B cell (primary cell): ENCODE results near the gene TRRAP. TPM values are rescaled to one million over a fixed set of nuclear protein-coding genes. Genes with fewer than 3 reads are reported as not detected.

ENCODE experiments used
- ATAC-seq: fragments of 200-7000 bp; cut with Tn5 transposase; one replicate; pipeline ENCODE4 v1.10.0; 2021; ENCODE audit warnings: low read depth, mild to moderate bottlenecking, moderate number of reproducible peaks, moderate library complexity
- CTCF ChIA-PET: fragments of 350-600 bp; sonication (Branson Sonifier 250); formaldehyde crosslinking; loops from one replicate; lab custom pipeline; 2021; ENCODE audit warnings: antibody characterized with exemption, inconsistent platforms; lab: Charles Lee
- POLR2A ChIA-PET: fragments of 350-600 bp; sonication (Branson Sonifier 250); formaldehyde crosslinking; loops from one replicate; lab custom pipeline; 2021; ENCODE audit warnings: antibody characterized with exemption; lab: Charles Lee
- DNase-seq: peaks from one replicate; pipeline ENCODE4 v3.0.0; 2013
- H2AFZ ChIP-seq: 2 replicates; pipeline ENCODE4 v1.6.1; 2012; ENCODE audit warnings: mild to moderate bottlenecking, low read depth, low read length; ENCODE audit not compliant: insufficient read depth, poor library complexity, severe bottlenecking
- H3K27ac ChIP-seq, 2 donors: 1 replicate in 1 of 2; 2 replicates in 1 of 2; pipeline ENCODE4 v1.5.1; 2012 to 2013; ENCODE audit warnings: low read length in 2 of 2, mild to moderate bottlenecking in 2 of 2, moderate library complexity in 1 of 2
- H3K27me3 ChIP-seq, 4 experiments: fragments of 200-600 bp in 1 of 4; sonication (generic) in 1 of 4; replicated peaks in 1 of 4; 1 replicate in 2 of 4; 2 replicates in 2 of 4; pipeline versions ENCODE4 v1.6.1 to v1.7.0; 2013 to 2016; ENCODE audit warnings: low read length in 3 of 4, mild to moderate bottlenecking in 2 of 4, mixed read lengths in 1 of 4, moderate library complexity in 1 of 4; ENCODE audit not compliant: insufficient read depth in 4 of 4, control insufficient read depth in 3 of 4; ENCODE audit errors: control extremely low read depth in 1 of 4
- H3K36me3 ChIP-seq, 2 experiments: replicated peaks in 1 of 2; 1 replicate in 1 of 2; 2 replicates in 1 of 2; pipeline versions ENCODE4 v1.6.1 to v1.7.1; 2013; ENCODE audit warnings: low read length in 1 of 2; ENCODE audit not compliant: insufficient read depth in 2 of 2, control insufficient read depth in 1 of 2; ENCODE audit errors: control extremely low read depth in 1 of 2, extremely low read depth in 1 of 2
- H3K4me1 ChIP-seq, 2 donors: fragments of 200-600 bp in 1 of 2; sonication (generic) in 1 of 2; 1 replicate in 1 of 2; 2 replicates in 1 of 2; pipeline versions ENCODE4 v1.5.1 to v1.6.1; 2013 to 2017; ENCODE audit warnings: low read length in 2 of 2; ENCODE audit not compliant: control insufficient read depth in 2 of 2, insufficient read depth in 2 of 2
- H3K4me2 ChIP-seq: replicated peaks from 2 replicates; pipeline ENCODE3; 2012; ENCODE audit warnings: mild to moderate bottlenecking, low read depth, low read length; ENCODE audit not compliant: poor library complexity, severe bottlenecking
- H3K4me3 ChIP-seq, 5 experiments: fragments of 200-600 bp in 1 of 5; sonication (generic) in 1 of 5; 1 replicate in 3 of 5; 2 replicates in 2 of 5; pipeline versions ENCODE4 v1.5.1 to v1.7.0; 2011 to 2016; ENCODE audit warnings: low read length in 4 of 5, mild to moderate bottlenecking in 4 of 5, low read depth in 2 of 5, control low read depth in 1 of 5, moderate library complexity in 1 of 5; ENCODE audit not compliant: insufficient read depth in 1 of 5; ENCODE audit errors: control extremely low read depth in 1 of 5, extremely low read depth in 1 of 5
- H3K79me2 ChIP-seq: fragments of 200-600 bp; sonication (generic); one replicate; pipeline ENCODE4 v1.6.0; 2016; ENCODE audit warnings: low read length; ENCODE audit not compliant: control insufficient read depth, insufficient read depth
- H3K9ac ChIP-seq: fragments of 200-600 bp; sonication (generic); 2 replicates; pipeline ENCODE4 v1.6.1; 2017; ENCODE audit warnings: mild to moderate bottlenecking, low read length, moderate library complexity
- H3K9me3 ChIP-seq, 3 donors: one replicate each; pipeline versions ENCODE4 v1.6.1 to v1.7.1; 2013; ENCODE audit warnings: low read length in 2 of 3; ENCODE audit not compliant: control insufficient read depth in 2 of 3, insufficient read depth in 1 of 3; ENCODE audit errors: control extremely low read depth in 1 of 3
- H4K20me1 ChIP-seq: 2 replicates; pipeline ENCODE4 v1.6.0; 2012; ENCODE audit warnings: mild to moderate bottlenecking, low read length; ENCODE audit not compliant: insufficient read depth, control insufficient read depth, poor library complexity, severe bottlenecking
- H3K27ac Mint-ChIP-seq: one replicate; pipeline ENCODE4 v1.8.0; 2021; ENCODE audit warnings: mixed read lengths
- H3K27me3 Mint-ChIP-seq: one replicate; pipeline ENCODE4 v1.8.0; 2021; ENCODE audit warnings: mixed read lengths
- H3K4me1 Mint-ChIP-seq: one replicate; pipeline ENCODE4 v1.8.0; 2021; ENCODE audit warnings: mixed read lengths
- H3K4me3 Mint-ChIP-seq: one replicate; pipeline ENCODE4 v1.8.0; 2021; ENCODE audit warnings: mixed read lengths
- H3K9me3 Mint-ChIP-seq: one replicate; pipeline ENCODE4 v1.8.0; 2022; ENCODE audit warnings: mixed read lengths; ENCODE audit not compliant: insufficient read depth
- EZH2 ChIP-seq: IDR thresholded peaks from 2 replicates; pipeline ENCODE4 v1.6.1; 2012; ENCODE audit warnings: borderline replicate concordance, low read depth, mild to moderate bottlenecking, moderate library complexity, low read length; ENCODE audit not compliant: insufficient read depth, poor library complexity, severe bottlenecking
- WGBS: methylation state at CpG from one replicate; pipeline ENCODE4 v1.1.5; 2013; ENCODE audit warnings: missing lambda C conversion rate; ENCODE audit not compliant: insufficient coverage; 5-methylcytosine and 5-hydroxymethylcytosine counted together
- intact Hi-C: fragments of 100-400 bp; cut with micrococcal nuclease; formaldehyde crosslinking; loops from one replicate; pipeline ENCODE4 v1.10.0; 2022
- polyA plus RNA-seq: library from polyadenylated mRNA; depleted of rRNA; stranded (reverse); fragments of >200 nt; gene quantifications from 2 replicates; pipeline ENCODE4 v1.2.3, GENCODE V29; 2012
- total RNA-seq, 2 donors: library from RNA; stranded (reverse); fragments of 120-200 nt in 1 of 2; gene quantifications; 1 replicate in 1 of 2; 2 replicates in 1 of 2; pipeline versions ENCODE4 v1.2.3 to v1.2.4, GENCODE V29; 2013 to 2022
- TF ChIP-seq, protein P1 (sequence below): fragments of 200-600 bp; IDR thresholded peaks from one replicate; pipeline ENCODE4 v1.8.0; 2022; ENCODE audit warnings: antibody characterized with exemption, mild to moderate bottlenecking

TRRAP gene
- total and polyA plus RNA-seq, 2 donors (not counting 1 experiment from before 2014, with no cell fraction given): 25.4 to 102 TPM

DNA sequence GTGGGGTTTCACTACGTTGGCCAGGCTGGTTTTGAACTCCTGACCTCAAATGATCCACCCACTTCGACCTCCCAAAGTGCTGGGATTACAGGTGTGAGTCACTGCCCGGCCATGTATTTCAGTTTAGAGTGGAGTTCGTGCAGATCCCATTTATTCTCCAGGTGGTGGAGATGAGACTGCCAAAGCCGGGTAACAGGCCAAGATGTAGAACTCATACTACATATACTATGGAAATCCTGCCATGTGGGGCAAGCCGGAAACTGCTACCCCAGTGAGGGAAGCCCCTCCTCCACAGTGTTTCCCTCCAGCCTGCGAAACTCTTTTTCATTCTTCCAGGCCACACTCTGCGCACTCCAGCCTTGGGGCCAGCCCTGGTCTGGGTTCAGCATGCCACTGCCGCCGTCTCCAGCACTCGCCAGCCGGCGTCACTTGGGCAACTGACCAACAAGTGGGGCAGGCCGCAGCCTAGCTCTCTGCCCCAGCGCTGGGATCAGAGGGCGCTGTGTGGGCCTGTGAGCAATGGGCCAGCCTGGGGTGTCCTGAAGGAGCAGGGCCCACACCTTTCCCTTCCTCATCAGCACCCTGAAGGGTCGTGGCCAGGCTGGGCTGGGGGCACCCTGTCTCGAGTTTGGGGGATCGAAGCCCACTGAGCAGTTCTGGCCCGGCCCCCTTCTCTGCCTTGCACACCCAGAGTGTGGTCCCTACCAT lies 122.0 kb downstream of the TRRAP start:
- Mint-ChIP-seq H3K27ac (no peak overlapping the region), H3K27me3 (no peaks in the 10 kb centered on the region), H3K4me3 (no peak overlapping the region), H3K4me1 (peaks cover 7% of the 10 kb centered on the region), H3K9me3 (no peaks in the 10 kb centered on the region)
- no peak overlapping the region for H3K27ac ChIP-seq
- no peaks in the 10 kb centered on the region for H3K9me3 ChIP-seq
- H3K4me2 ChIP-seq: no peak overlapping the region
- no peaks in the 10 kb centered on the region for H3K27me3 ChIP-seq
- POLR2A ChIA-PET: no interaction called here
- no peaks in the 10 kb centered on the region for H4K20me1 ChIP-seq
- H3K36me3 ChIP-seq: peaks cover 2 to 72% of the 10 kb centered on the region in 2 experiments
- 95% methylated on average over 16 of the region's 20 CpGs for WGBS
- H3K4me3 ChIP-seq: no peak overlapping the region
- H2AFZ ChIP-seq: no peak overlapping the region
- no peak for TF ChIP-seq EZH2
- TF ChIP-seq, protein P1, sequence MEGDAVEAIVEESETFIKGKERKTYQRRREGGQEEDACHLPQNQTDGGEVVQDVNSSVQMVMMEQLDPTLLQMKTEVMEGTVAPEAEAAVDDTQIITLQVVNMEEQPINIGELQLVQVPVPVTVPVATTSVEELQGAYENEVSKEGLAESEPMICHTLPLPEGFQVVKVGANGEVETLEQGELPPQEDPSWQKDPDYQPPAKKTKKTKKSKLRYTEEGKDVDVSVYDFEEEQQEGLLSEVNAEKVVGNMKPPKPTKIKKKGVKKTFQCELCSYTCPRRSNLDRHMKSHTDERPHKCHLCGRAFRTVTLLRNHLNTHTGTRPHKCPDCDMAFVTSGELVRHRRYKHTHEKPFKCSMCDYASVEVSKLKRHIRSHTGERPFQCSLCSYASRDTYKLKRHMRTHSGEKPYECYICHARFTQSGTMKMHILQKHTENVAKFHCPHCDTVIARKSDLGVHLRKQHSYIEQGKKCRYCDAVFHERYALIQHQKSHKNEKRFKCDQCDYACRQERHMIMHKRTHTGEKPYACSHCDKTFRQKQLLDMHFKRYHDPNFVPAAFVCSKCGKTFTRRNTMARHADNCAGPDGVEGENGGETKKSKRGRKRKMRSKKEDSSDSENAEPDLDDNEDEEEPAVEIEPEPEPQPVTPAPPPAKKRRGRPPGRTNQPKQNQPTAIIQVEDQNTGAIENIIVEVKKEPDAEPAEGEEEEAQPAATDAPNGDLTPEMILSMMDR: no peak
- CTCF ChIA-PET: no interaction called here
- intact Hi-C loops: no loop called here
- DNase-seq (no peak), ATAC-seq (no peak)
- peaks cover 4% of the 10 kb centered on the region for H3K79me2 ChIP-seq
- no peaks in the 10 kb centered on the region for H3K4me1 ChIP-seq
- no peak overlapping the region for H3K9ac ChIP-seq

DNA sequence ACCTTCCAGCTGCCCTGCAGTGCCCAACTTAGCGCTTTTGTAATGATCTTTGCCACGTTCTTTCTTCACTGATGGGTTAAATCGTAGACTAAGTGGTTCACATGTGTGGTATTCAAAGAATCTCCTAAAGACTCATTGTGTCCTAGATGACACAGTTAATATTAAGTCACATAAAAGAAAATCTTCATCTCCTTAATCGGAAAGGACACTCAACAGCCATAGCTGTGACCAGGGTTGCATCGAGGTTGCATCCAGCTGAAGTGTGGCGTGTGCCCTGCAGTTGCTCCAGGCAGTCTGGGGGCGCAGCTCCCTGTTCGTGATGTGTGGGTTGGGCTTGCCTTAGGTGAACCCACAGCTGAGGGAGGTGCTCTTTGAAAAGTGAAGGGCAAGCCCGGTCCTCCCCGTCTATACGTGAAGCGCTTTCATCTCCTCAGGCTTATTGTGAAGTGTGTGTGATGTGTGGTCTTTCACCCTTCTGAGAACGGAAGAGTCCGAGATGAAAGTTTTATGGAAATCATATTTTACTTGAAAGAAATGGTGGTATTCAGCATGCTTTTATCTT lies 122.7 kb downstream of the TRRAP start:
- Histone ChIP-seq H3K27ac (no peak overlapping the region), H3K9me3 (no peaks in the 10 kb centered on the region), H3K36me3 (peaks cover 0 to 69% of the 10 kb centered on the region in 2 experiments), H3K4me2 (no peak overlapping the region), H3K9ac (no peak overlapping the region), H3K4me1 (no peaks in the 10 kb centered on the region), H3K79me2 (no peaks in the 10 kb centered on the region), H4K20me1 (no peaks in the 10 kb centered on the region), H2AFZ (no peak overlapping the region), H3K27me3 (no peaks in the 10 kb centered on the region), H3K4me3 (no peak overlapping the region)
- ChIA-PET CTCF (no interaction called here), POLR2A (no interaction called here)
- Mint-ChIP-seq H3K27ac (no peak overlapping the region), H3K4me1 (peaks cover 8% of the 10 kb centered on the region), H3K4me3 (no peak overlapping the region), H3K27me3 (no peaks in the 10 kb centered on the region), H3K9me3 (no peaks in the 10 kb centered on the region)
- DNase-seq: no peak
- ATAC-seq: no peak
- TF ChIP-seq EZH2: no peak
- TF ChIP-seq, protein P1: no peak
- intact Hi-C loops: no loop called here
- 98% methylated on average over 9 of the region's 14 CpGs for WGBS
